Bone marrow (tissue), 2 donors: ENCODE data around the gene VPS26C.
"Not testable (repeated sequence)": the region's sequence is repeated elsewhere in the genome, so short reads cannot be mapped to it uniquely, and the experiment has no call there.

Experiments used
- DNase-seq, 2 donors: peaks; one replicate each; lab custom pipeline; 2025; lab: John Stamatoyannopoulos, UW

The VPS26C gene

DNA sequence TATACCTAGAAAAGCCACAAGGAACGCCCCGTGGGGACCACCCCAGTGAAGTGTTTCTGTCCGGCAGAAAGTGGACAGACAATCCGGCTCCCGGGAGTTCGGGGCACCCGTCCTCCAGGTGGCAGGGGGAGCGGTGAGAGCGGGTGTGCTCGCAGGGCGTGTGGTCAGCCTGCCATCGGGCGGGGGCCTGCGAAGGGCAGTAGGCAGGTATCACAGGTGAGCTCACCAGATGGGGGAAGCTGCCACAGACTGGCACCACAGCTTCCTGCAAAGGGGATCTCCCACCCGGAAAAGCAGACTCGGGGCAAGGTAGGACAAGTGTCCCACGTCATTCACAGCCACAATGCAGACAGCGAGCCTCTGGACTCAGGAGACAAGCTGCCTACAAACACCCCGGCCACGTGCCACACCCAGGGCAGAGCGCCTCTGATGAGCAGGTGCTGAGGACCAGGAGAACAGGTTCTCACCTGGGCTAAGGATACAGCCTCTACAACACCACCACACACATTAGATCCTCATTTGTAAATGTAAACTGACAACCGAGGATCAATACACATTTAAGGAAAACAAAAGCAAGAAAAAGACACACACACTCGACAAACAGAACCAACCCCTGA lies 36.4 kb downstream of the VPS26C start:
- DNase-seq, result no peak

DNA sequence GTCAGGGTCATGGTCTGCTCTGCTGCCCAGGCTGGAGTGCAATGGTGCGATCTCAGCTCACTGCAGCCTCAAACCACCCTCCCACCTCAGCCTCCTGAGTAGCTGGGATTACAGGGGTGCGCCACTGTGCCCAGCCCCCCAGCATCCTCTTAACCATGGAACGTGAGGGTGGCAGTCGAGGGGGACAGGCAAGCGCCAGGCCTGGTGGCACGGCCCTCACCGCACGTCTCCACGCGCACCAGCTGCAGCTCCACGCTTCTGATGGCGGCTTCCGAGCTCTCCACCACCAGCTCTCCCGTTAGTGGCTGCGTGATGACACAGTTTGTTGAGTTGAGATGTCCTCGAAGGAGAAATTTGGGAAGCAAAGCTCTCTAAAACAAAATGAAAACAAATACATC lies 39.1 kb downstream of the VPS26C start:
- no peak for DNase-seq

GRCh38 chr21:37227071-37228002 lies 39.8 kb downstream of the VPS26C start:
- no peak for DNase-seq

GRCh38 chr21:37226041-37226920 lies 40.9 kb downstream of the VPS26C start:
- DNase-seq, result no peak

GRCh38 chr21:37224861-37225839 lies 42.0 kb downstream of the VPS26C start:
- DNase-seq, result peak in 1 of 2 donors; percentile 54

DNA sequence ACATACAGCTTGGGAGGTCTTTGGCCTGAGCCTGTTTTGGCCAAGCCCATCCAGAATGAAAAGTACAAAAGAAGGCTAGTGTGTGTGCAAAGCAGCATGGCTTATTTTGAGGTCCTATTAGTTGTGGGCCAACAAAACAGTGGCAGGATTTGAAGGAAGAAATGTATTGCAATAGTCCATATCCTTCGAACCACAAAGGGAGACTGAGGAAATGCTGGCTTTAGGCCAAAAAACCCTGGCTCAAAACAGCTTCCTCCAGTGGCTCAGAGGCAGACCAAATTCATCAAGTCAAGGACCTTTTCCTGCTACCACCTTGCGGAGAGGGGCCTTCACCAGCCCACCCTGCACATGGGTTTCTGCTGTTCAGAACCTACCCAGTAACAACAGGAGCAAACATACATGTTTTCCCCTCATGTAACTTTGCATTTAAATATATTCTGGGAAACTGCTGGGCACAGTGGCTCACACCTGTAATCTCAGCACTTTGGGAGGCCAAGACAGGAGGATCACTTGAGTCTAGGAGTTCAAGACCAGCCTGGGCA lies 43.3 kb downstream of the VPS26C start:
- DNase-seq, result no peak

GRCh38 chr21:37222248-37222647 lies 44.9 kb downstream of the VPS26C start:
- not testable (repeated sequence) for DNase-seq

DNA sequence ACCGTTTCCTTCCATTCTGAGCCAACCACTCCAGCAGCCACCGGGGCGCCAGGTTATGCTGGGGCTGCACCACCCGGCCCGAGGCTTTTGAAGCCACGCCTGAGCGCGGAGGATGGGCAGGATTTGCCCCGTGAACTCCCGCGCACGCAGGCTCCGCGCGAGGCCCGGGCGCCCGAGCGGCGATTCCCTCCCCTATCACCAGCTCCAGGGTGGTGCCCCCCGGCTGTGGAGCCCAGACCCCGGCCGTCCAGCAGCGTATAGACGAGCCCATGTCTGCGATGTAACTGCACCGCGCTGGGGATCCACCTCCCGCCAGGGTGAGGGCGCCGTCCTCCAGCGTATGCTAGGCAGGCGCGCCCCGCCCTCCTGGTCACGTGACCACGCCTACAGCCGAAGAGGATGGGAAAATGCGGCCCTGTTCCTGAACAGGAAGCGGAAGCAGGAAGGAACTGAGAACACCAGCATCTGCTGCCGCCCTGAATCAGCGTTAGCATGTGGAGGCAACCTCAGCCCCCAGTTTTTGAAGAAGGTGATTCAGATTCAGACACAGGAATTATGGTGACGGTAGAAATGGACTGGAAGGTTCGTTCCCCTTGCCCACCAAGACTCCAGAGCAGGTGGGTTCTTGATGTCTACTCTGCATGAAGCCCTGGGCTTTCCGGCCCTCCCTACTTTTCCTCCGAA lies 46.0 kb downstream of the VPS26C start:
- peak; percentile 70 to 89 for DNase-seq

DNA sequence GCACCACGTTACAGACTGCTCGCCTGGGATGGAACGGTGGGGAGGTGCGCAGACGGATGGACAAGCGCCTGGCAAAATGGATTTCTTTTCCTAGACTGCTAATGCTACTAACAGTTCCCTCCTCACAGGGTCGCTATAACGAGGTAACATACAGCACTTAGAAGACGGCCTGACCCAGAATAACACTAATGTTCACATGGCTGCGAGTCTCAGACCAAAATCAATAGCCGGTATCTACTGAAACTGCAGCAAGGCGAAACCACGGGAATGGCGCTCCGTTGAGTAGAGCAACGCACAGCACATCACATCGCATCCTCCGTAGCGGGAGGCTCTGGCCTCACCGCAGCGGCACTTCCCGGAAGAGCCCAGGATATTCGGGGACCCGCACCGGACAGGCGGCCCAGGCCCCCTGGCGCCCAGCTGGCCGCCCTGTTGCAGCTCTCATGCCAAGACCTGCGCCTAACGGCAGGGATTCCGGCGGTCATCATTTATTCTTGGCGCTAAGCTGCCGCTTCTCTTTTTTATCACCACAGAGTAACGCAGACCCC lies 46.6 kb downstream of the VPS26C start:
- DNase-seq, result peak; percentile 42 to 43

DNA sequence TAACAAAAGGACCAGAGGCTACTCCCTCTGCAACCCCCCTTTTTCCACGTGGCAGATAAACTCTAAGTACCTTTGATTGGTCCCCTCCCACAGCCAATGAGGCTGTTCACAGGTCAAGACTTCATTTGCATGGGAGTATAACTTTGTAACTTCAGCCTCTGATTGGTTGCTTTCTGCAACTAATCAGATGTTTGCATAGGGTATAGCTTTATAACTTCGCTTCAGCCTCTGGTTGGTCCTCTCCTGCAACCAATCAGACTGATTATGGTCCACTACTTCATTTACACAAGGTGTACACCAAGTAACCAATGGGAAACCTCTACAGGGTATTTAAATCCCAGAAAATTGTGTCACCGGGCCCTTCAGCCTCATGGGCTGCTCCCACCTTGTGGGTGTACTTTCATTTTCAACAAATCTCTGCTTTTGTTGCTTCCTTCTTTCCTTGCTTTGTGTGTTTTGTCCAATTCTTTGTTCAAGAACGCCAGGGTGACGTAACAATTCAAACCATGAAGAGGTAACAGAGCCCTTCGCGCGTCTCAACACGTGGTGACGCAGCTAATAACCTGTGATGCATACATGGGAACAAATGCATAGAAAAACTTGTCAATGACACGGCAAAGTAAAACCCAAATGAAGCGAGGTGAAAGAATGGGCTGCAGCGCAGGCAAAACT lies 47.2 kb downstream of the VPS26C start:
- no peak for DNase-seq

- DNase-seq, result no peak
Observed at GRCh38 chr21:37214952-37215351, 52.2 kb downstream of the VPS26C start.

DNA sequence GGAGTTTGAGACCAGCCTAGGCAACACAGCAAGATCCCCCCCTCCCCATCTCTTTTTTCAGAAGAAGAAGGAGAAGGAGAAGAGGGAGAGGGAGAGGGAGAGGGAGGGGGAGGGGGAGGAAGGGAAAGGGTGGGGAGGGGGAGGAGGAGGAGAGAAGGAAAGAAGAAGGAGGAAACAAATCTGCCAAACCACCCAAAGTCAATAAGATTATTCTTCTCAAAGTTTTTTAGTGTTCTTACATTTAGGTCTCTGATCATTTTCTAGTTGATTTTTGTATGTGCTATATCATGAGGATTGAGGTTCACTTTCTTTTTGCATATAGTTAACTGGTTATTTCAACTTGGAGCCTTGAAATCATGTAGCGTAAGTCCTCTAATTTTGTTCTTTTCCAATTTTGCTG lies 56.3 kb downstream of the VPS26C start:
- DNase-seq, result no peak

DNA sequence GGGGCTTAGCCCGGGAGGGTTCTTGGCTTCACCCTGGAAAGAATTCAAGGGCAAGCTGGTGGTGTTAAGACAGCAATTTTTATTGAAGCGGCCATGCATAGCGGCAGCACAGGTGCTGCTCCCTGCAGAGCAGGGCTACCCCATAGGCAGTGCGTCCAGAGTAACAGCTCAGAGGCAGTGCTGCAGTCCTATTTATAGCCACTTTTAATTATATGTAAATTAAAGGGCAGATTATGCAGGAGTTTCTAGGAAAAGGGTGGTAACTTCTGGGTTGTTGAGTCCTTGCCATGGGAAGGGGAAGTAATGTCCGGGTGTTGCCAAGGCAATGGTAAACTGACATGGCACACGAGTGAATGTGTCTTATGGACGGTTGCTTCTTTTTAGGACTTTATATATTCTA lies 57.0 kb downstream of the VPS26C start:
- DNase-seq, result no peak

- no peak for DNase-seq
Observed at GRCh38 chr21:37208741-37209225, 58.4 kb downstream of the VPS26C start.

GRCh38 chr21:37208056-37208721 lies 58.9 kb downstream of the VPS26C start:
- DNase-seq, result peak; percentile 47 to 77

- DNase-seq, result no peak
Observed at GRCh38 chr21:37207441-37208009, 59.6 kb downstream of the VPS26C start.

DNA sequence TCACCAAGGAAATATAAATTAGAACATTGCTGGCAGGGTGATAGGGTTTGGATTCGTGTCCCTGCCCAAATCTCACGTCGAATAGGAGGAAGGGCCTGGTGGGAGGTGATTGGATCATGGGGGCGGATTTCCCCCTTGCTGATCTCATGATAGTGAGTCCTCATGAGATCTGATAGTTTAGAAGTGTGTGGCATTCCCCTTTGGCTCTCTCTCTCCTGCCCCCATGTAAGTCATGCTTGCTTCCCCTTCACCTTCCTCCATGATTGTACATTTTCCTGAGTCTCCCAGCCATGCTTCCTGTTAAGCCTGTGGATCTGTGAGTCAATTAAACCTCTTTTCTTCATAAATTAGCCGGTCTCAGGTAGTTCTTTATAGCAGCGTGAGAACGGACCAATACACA lies 60.6 kb downstream of the VPS26C start:
- DNase-seq, result no peak

DNA sequence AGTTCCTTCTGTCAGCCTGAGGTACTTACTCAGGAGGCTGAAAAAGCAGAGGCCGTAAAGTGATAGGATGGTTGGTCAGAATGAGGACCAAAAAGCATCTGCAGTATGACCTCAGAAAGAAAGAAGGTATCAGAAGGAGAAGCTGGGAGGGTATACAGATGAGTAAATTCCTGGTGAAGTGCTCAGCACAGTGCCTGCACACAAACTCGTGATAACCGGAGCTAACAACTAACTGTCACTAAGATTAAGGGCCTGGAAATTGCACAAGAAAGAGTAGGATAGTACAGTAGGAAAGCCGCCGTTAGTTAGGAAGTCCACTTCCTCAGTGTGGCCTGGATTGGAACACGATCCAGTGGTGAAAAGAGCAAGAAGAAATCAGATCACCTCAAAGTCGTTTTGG lies 62.6 kb downstream of the VPS26C start:
- no peak for DNase-seq
